Fibroblast of lung (primary cell): ENCODE results near the gene MAN1A2. TPM values are rescaled to one million over a fixed set of nuclear protein-coding genes. Genes with fewer than 3 reads are reported as not detected.

ENCODE experiments used
- DNase-seq, 2 donors: peaks; one replicate each; pipeline versions ENCODE4 v3.0.0 to v3.0.0-alpha.2; 2010; ENCODE audit warnings: low read depth in 2 of 2
- H2AFZ ChIP-seq: 2 replicates; pipeline ENCODE4 v1.5.1; 2012; ENCODE audit warnings: low read length, control low read depth, inconsistent platforms
- H3K27ac ChIP-seq: 2 replicates; pipeline ENCODE4 v1.5.1; 2011; ENCODE audit warnings: low read length, control low read depth; ENCODE audit not compliant: insufficient read depth
- H3K27me3 ChIP-seq: 2 replicates; pipeline ENCODE4 v1.5.1; 2011; ENCODE audit warnings: mild to moderate bottlenecking, low read length; ENCODE audit not compliant: control insufficient read depth, insufficient read depth
- H3K36me3 ChIP-seq: 2 replicates; pipeline ENCODE4 v1.5.1; 2011; ENCODE audit warnings: low read length; ENCODE audit not compliant: control insufficient read depth, insufficient read depth
- H3K4me1 ChIP-seq: 2 replicates; pipeline ENCODE4 v1.5.1; 2011; ENCODE audit warnings: low read length; ENCODE audit not compliant: control insufficient read depth, insufficient read depth; ENCODE audit errors: extremely low read depth
- H3K4me2 ChIP-seq: 2 replicates; pipeline ENCODE4 v1.5.1; 2011; ENCODE audit warnings: low read length, control low read depth; ENCODE audit not compliant: insufficient read depth; ENCODE audit errors: extremely low read depth
- H3K4me3 ChIP-seq, 4 experiments: fragments of 200-600 bp in 1 of 4; sonication (generic) in 1 of 4; replicated peaks in 1 of 4; 2 replicates each; pipeline ENCODE4 v1.5.1; 2011 to 2016; ENCODE audit warnings: low read length in 4 of 4, low read depth in 3 of 4, mild to moderate bottlenecking in 3 of 4, control low read depth in 2 of 4, inconsistent platforms in 1 of 4, mixed read lengths in 1 of 4; ENCODE audit not compliant: insufficient read depth in 1 of 4; ENCODE audit errors: control extremely low read depth in 1 of 4
- H3K79me2 ChIP-seq: 2 replicates; pipeline ENCODE4 v1.5.1; 2012; ENCODE audit warnings: mild to moderate bottlenecking, low read length, inconsistent platforms; ENCODE audit not compliant: control insufficient read depth, insufficient read depth
- H3K9ac ChIP-seq: 2 replicates; pipeline ENCODE4 v1.5.1; 2011; ENCODE audit warnings: mild to moderate bottlenecking, low read length, control low read depth; ENCODE audit not compliant: insufficient read depth
- H3K9me3 ChIP-seq: 2 replicates; pipeline ENCODE4 v1.5.1; 2012; ENCODE audit warnings: low read depth, low read length; ENCODE audit not compliant: control insufficient read depth, insufficient read depth
- H4K20me1 ChIP-seq: 2 replicates; pipeline ENCODE4 v1.5.1; 2011; ENCODE audit warnings: low read length; ENCODE audit not compliant: control insufficient read depth, insufficient read depth; ENCODE audit errors: extremely low read depth
- CTCF ChIP-seq, 2 donors: IDR thresholded peaks in 1 of 2; conservative IDR thresholded peaks in 1 of 2; 1 replicate in 1 of 2; 2 replicates in 1 of 2; pipeline ENCODE4 v1.5.1; 2011 to 2012; ENCODE audit warnings: low read length in 2 of 2, control low read depth in 1 of 2, inconsistent platforms in 1 of 2, low read depth in 1 of 2, mild to moderate bottlenecking in 1 of 2
- EZH2 ChIP-seq: IDR thresholded peaks from 2 replicates; pipeline ENCODE4 v1.5.1; 2012; ENCODE audit warnings: low read length, control low read depth, mild to moderate bottlenecking; ENCODE audit errors: missing control alignments
- polyA plus RNA-seq, 2 donors: library from polyadenylated mRNA; depleted of rRNA in 1 of 2; stranded (reverse) in 1 of 2; unstranded in 1 of 2; fragments of >200 nt; gene quantifications; 2 replicates each; pipeline ENCODE4 v1.2.1, GENCODE V29; 2011 to 2012; ENCODE audit warnings: missing spikeins in 1 of 2
- total RNA-seq: library from RNA; depleted of rRNA; stranded (reverse); fragments of >200 nt; gene quantifications from 2 replicates; pipeline ENCODE4 v1.2.1, GENCODE V29; 2014

Gene MAN1A2
- total and polyA plus RNA-seq, 2 donors (not counting 1 experiment from before 2014, with no cell fraction given), result 41.9 to 43.6 TPM

- Histone ChIP-seq H3K4me1 (no peaks in the 10 kb centered on the region), H3K27ac (no peak overlapping the region), H3K36me3 (no peaks in the 10 kb centered on the region), H3K9me3 (no peaks in the 10 kb centered on the region), H3K4me3 (no peak overlapping the region), H4K20me1 (no peaks in the 10 kb centered on the region), H2AFZ (no peak overlapping the region), H3K9ac (no peak overlapping the region), H3K27me3 (peaks cover 19% of the 10 kb centered on the region), H3K4me2 (no peak overlapping the region), H3K79me2 (no peaks in the 10 kb centered on the region)
- TF ChIP-seq CTCF (conservative IDR thresholded peaks at IDR 0.05 in 1 of 2, IDR thresholded peaks at IDR 0.05 in 1 of 2; ENCODE audit: low read depth in 1 of 2, low read length in 2 of 2), result no peak
- DNase-seq, result no peak
Measured at GRCh38 chr1:117564227-117565075, 197.2 kb downstream of the MAN1A2 start.

- Histone ChIP-seq H3K4me1 (no peaks in the 10 kb centered on the region), H3K36me3 (no peaks in the 10 kb centered on the region), H2AFZ (no peak overlapping the region), H3K4me3 (no peak overlapping the region), H3K4me2 (no peak overlapping the region), H3K27ac (no peak overlapping the region), H3K27me3 (peaks cover 19% of the 10 kb centered on the region), H3K79me2 (no peaks in the 10 kb centered on the region), H4K20me1 (no peaks in the 10 kb centered on the region), H3K9ac (no peak overlapping the region), H3K9me3 (no peaks in the 10 kb centered on the region)
- no peak for DNase-seq
- TF ChIP-seq EZH2 (no peak), CTCF (conservative IDR thresholded peaks at IDR 0.05 in 1 of 2, IDR thresholded peaks at IDR 0.05 in 1 of 2; ENCODE audit: low read depth in 1 of 2, low read length in 2 of 2) (no peak)
Measured at GRCh38 chr1:117565076-117565556, 197.9 kb downstream of the MAN1A2 start.

GRCh38 chr1:117565745-117566455 lies 198.7 kb downstream of the MAN1A2 start:
- Histone ChIP-seq H3K4me3 (no peak overlapping the region), H3K4me1 (no peaks in the 10 kb centered on the region), H3K27me3 (peaks cover 15% of the 10 kb centered on the region), H2AFZ (no peak overlapping the region), H3K9ac (no peak overlapping the region), H3K9me3 (no peaks in the 10 kb centered on the region), H3K36me3 (no peaks in the 10 kb centered on the region), H3K4me2 (no peak overlapping the region), H3K79me2 (no peaks in the 10 kb centered on the region), H4K20me1 (no peaks in the 10 kb centered on the region), H3K27ac (no peak overlapping the region)
- DNase-seq, result no peak
- TF ChIP-seq EZH2 (no peak), CTCF (conservative IDR thresholded peaks at IDR 0.05 in 1 of 2, IDR thresholded peaks at IDR 0.05 in 1 of 2; ENCODE audit: low read depth in 1 of 2, low read length in 2 of 2) (no peak)
